ENCODE results near the gene CFAP54.

Gene CFAP54

DNA sequence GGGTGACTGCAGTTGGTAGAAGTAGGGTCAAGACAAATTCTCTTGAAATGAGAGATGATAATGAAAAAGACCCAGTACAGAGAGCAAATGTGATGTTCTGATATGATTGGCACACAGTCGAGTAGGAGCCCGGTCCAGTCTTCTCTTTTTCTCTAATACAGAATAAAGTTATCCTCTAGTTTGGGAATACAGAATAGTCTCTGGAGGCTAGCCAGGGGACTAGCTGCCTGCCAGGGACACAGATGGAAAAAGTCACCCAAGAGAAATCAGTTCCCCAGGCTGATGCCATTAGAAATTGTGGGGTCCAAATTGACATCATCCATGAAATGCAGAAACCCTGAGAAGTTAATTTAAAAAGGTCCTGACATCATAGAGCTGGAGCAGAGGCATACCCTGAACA lies 240.5 kb downstream of the CFAP54 start:
- TF ChIP-seq, protein P1, sequence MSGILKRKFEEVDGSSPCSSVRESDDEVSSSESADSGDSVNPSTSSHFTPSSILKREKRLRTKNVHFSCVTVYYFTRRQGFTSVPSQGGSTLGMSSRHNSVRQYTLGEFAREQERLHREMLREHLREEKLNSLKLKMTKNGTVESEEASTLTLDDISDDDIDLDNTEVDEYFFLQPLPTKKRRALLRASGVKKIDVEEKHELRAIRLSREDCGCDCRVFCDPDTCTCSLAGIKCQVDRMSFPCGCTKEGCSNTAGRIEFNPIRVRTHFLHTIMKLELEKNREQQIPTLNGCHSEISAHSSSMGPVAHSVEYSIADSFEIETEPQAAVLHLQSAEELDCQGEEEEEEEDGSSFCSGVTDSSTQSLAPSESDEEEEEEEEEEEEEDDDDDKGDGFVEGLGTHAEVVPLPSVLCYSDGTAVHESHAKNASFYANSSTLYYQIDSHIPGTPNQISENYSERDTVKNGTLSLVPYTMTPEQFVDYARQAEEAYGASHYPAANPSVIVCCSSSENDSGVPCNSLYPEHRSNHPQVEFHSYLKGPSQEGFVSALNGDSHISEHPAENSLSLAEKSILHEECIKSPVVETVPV (CRISPR knock-in tag; IDR thresholded peaks at IDR 0.05): no peak
- TF ChIP-seq ZNF70 (CRISPR knock-in tag; IDR thresholded peaks at IDR 0.05) (no peak), OSR1 (CRISPR knock-in tag; IDR thresholded peaks at IDR 0.05) (no peak), RARB (CRISPR knock-in tag; IDR thresholded peaks at IDR 0.05) (no peak), BACH2 (CRISPR knock-in tag; IDR thresholded peaks at IDR 0.05; ENCODE audit: borderline replicate concordance) (no peak), ESRRG (CRISPR knock-in tag; IDR thresholded peaks at IDR 0.05) (no peak), TCF4 (CRISPR knock-in tag; IDR thresholded peaks at IDR 0.05; ENCODE audit: borderline replicate concordance) (no peak), ZFP3 (CRISPR knock-in tag; IDR thresholded peaks at IDR 0.05) (no peak), PPARA (CRISPR knock-in tag; IDR thresholded peaks at IDR 0.05; ENCODE audit: borderline replicate concordance) (no peak), CSDC2 (CRISPR knock-in tag; IDR thresholded peaks at IDR 0.05) (no peak), ARNTL (CRISPR knock-in tag; IDR thresholded peaks at IDR 0.05; ENCODE audit: borderline replicate concordance, low read depth) (no peak), TOX (CRISPR knock-in tag; IDR thresholded peaks at IDR 0.05; ENCODE audit: borderline replicate concordance) (no peak)
- TF ChIP-seq, protein P2, sequence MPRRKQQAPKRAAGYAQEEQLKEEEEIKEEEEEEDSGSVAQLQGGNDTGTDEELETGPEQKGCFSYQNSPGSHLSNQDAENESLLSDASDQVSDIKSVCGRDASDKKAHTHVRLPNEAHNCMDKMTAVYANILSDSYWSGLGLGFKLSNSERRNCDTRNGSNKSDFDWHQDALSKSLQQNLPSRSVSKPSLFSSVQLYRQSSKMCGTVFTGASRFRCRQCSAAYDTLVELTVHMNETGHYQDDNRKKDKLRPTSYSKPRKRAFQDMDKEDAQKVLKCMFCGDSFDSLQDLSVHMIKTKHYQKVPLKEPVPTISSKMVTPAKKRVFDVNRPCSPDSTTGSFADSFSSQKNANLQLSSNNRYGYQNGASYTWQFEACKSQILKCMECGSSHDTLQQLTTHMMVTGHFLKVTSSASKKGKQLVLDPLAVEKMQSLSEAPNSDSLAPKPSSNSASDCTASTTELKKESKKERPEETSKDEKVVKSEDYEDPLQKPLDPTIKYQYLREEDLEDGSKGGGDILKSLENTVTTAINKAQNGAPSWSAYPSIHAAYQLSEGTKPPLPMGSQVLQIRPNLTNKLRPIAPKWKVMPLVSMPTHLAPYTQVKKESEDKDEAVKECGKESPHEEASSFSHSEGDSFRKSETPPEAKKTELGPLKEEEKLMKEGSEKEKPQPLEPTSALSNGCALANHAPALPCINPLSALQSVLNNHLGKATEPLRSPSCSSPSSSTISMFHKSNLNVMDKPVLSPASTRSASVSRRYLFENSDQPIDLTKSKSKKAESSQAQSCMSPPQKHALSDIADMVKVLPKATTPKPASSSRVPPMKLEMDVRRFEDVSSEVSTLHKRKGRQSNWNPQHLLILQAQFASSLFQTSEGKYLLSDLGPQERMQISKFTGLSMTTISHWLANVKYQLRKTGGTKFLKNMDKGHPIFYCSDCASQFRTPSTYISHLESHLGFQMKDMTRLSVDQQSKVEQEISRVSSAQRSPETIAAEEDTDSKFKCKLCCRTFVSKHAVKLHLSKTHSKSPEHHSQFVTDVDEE (CRISPR knock-in tag; IDR thresholded peaks at IDR 0.05): no peak
- ATAC-seq: no peak

DNA sequence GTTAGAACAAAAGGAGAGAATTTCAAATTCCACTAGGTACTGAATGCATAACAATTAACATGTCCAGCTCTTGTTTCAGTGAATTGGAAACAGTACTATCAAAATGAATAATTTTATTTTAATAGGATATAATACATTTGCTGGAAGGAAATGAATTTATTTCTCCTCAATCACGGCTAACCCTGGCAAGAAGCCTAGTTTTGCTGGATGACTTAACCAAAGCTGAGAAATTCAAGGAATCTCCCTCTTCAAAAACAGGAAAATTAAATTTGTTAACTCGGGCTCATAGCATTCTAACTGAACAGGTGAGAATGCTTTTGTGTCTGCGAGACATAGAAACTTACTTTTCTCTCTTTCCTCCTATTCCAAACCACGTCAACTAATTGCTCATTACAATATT lies 254.2 kb downstream of the CFAP54 start:
- ATAC-seq: no peak
- TF ChIP-seq PATZ1 (CRISPR knock-in tag; IDR thresholded peaks at IDR 0.05; ENCODE audit: borderline replicate concordance) (no peak), ZC3H10 (CRISPR knock-in tag; IDR thresholded peaks at IDR 0.05) (no peak), SNAI2 (CRISPR knock-in tag; IDR thresholded peaks at IDR 0.05) (no peak)
- TF ChIP-seq, protein P1 (CRISPR knock-in tag; IDR thresholded peaks at IDR 0.05): no peak

DNA sequence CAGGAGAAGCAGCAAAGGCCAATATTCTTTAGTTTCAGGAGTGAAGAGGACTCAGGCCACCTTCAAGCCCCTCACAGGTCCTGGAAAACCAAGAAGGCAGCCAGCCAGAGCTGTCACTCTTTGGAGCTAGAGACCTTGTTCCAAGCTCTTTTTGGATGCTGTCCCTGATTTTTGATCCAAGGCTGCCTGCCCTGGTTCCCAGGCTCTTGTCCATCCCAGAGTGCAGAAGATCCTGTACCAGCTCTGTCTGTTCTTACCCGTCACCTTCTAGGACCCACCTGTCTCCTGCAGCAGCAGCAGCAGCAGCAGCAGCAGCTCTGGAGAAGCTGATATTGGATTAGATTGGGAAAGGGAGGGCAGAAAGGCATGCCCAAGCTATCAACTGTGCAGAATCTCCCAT lies 260.6 kb downstream of the CFAP54 start:
- TF ChIP-seq PATZ1 (CRISPR knock-in tag; IDR thresholded peaks at IDR 0.05; ENCODE audit: borderline replicate concordance) (no peak), ZNF565 (CRISPR knock-in tag; conservative IDR thresholded peaks at IDR 0.05; ENCODE audit: low read depth) (no peak), CSDC2 (CRISPR knock-in tag; IDR thresholded peaks at IDR 0.05) (no peak), TCF4 (CRISPR knock-in tag; IDR thresholded peaks at IDR 0.05; ENCODE audit: borderline replicate concordance) (no peak), ZFP30 (CRISPR knock-in tag; IDR thresholded peaks at IDR 0.05) (no peak), ZNF70 (CRISPR knock-in tag; IDR thresholded peaks at IDR 0.05) (no peak), PPARA (CRISPR knock-in tag; IDR thresholded peaks at IDR 0.05; ENCODE audit: borderline replicate concordance) (no peak), ZC3H10 (CRISPR knock-in tag; IDR thresholded peaks at IDR 0.05) (no peak), BACH2 (CRISPR knock-in tag; IDR thresholded peaks at IDR 0.05; ENCODE audit: borderline replicate concordance) (no peak), GLIS3 (CRISPR knock-in tag; IDR thresholded peaks at IDR 0.05) (no peak), ZFP3 (CRISPR knock-in tag; IDR thresholded peaks at IDR 0.05) (no peak), ISL1 (CRISPR knock-in tag; IDR thresholded peaks at IDR 0.05) (no peak), SNAI2 (CRISPR knock-in tag; IDR thresholded peaks at IDR 0.05) (no peak), ESRRG (CRISPR knock-in tag; IDR thresholded peaks at IDR 0.05) (no peak)
- TF ChIP-seq, protein P2 (CRISPR knock-in tag; IDR thresholded peaks at IDR 0.05): no peak
- TF ChIP-seq, protein P1 (CRISPR knock-in tag; IDR thresholded peaks at IDR 0.05): no peak
- TF ChIP-seq, protein P3, sequence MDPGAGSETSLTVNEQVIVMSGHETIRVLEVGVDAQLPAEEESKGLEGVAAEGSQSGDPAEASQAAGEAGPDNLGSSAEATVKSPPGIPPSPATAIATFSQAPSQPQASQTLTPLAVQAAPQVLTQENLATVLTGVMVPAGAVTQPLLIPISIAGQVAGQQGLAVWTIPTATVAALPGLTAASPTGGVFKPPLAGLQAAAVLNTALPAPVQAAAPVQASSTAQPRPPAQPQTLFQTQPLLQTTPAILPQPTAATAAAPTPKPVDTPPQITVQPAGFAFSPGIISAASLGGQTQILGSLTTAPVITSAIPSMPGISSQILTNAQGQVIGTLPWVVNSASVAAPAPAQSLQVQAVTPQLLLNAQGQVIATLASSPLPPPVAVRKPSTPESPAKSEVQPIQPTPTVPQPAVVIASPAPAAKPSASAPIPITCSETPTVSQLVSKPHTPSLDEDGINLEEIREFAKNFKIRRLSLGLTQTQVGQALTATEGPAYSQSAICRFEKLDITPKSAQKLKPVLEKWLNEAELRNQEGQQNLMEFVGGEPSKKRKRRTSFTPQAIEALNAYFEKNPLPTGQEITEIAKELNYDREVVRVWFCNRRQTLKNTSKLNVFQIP (CRISPR knock-in tag; IDR thresholded peaks at IDR 0.05; ENCODE audit: borderline replicate concordance, low read depth): no peak
- ATAC-seq: no peak

Data from SK-N-SH treated with all-trans-retinoic acid at 6 μM for 48 hours (cell line).